ENCODE results near the gene CDPF1. TPM values are rescaled to one million over a fixed set of nuclear protein-coding genes. Genes with fewer than 3 reads are reported as not detected.

Gene CDPF1
- total RNA-seq, 2 experiments from 2014 or later = 1.6 to 2.6 TPM

GRCh38 chr22:46214149-46214548 is 35.9 kb downstream of the CDPF1 start:
- ChIA-PET POLR2A (no interaction called here), CTCF (no interaction called here)
- no peaks in the 10 kb centered on the region for H3K4me1 ChIP-seq (ENCODE audit: insufficient read depth, low read length)
- H3K4me1 Mint-ChIP-seq (ENCODE audit: low read depth) = no peaks in the 10 kb centered on the region
- DNase-seq (no peak), ATAC-seq (ENCODE audit: poor library complexity) (no peak)
- H3K4me3 Mint-ChIP-seq = no peak overlapping the region
- H3K36me3 ChIP-seq (ENCODE audit: insufficient read depth, low read length) = peaks cover 25% of the 10 kb centered on the region
- intact Hi-C loops (cut with DNase I, micrococcal nuclease) = no loop called here
- no peak overlapping the region for H3K27ac Mint-ChIP-seq
- no peak for TF ChIP-seq CTCF (IDR thresholded peaks at IDR 0.05)
- peaks cover 3 to 6% of the 10 kb centered on the region in 2 experiments for H3K9me3 ChIP-seq (ENCODE audit: control insufficient read depth in 1 of 2, insufficient read depth in 1 of 2, low read length in 2 of 2)
- no peaks in the 10 kb centered on the region for H3K27me3 ChIP-seq (ENCODE audit: control insufficient read depth in 1 of 2, insufficient read depth in 2 of 2, low read length in 2 of 2)
- H3K36me3 Mint-ChIP-seq (ENCODE audit: low read depth) = peaks cover 87% of the 10 kb centered on the region
- H3K27ac ChIP-seq (ENCODE audit: low read depth in 1 of 2, low read length in 2 of 2) = no peak overlapping the region
- no peak overlapping the region for H3K4me3 ChIP-seq (ENCODE audit: low read length)
- peaks cover 3% of the 10 kb centered on the region for H3K9me3 Mint-ChIP-seq
- no peaks in the 10 kb centered on the region for H3K27me3 Mint-ChIP-seq

- ChIA-PET POLR2A (no interaction called here), CTCF (no interaction called here)
- TF ChIP-seq CTCF (IDR thresholded peaks at IDR 0.05) = no peak
- intact Hi-C loops (cut with DNase I, micrococcal nuclease) = no loop called here
- Histone ChIP-seq H3K4me1 (ENCODE audit: insufficient read depth, low read length) (no peaks in the 10 kb centered on the region), H3K9me3 (ENCODE audit: control insufficient read depth in 1 of 2, insufficient read depth in 1 of 2, low read length in 2 of 2) (peaks cover 8 to 11% of the 10 kb centered on the region in 2 experiments), H3K27ac (ENCODE audit: low read depth in 1 of 2, low read length in 2 of 2) (no peak overlapping the region), H3K36me3 (ENCODE audit: insufficient read depth, low read length) (peaks cover 22% of the 10 kb centered on the region), H3K4me3 (ENCODE audit: low read length) (no peak overlapping the region), H3K27me3 (ENCODE audit: control insufficient read depth in 1 of 2, insufficient read depth in 2 of 2, low read length in 2 of 2) (no peaks in the 10 kb centered on the region)
- H3K27ac Mint-ChIP-seq = no peak overlapping the region
- no peaks in the 10 kb centered on the region for H3K27me3 Mint-ChIP-seq
- no peak for DNase-seq
- H3K9me3 Mint-ChIP-seq = peaks cover 9% of the 10 kb centered on the region
- peaks cover 91% of the 10 kb centered on the region for H3K36me3 Mint-ChIP-seq (ENCODE audit: low read depth)
- H3K4me1 Mint-ChIP-seq (ENCODE audit: low read depth) = no peaks in the 10 kb centered on the region
- H3K4me3 Mint-ChIP-seq = no peak overlapping the region
- no peak for ATAC-seq (ENCODE audit: poor library complexity)
These were observed 37.0 kb downstream of the CDPF1 start for GRCh38 chr22:46213052-46213451.

- no peak for DNase-seq
- Histone ChIP-seq H3K27me3 (ENCODE audit: control insufficient read depth in 1 of 2, insufficient read depth in 2 of 2, low read length in 2 of 2) (no peaks in the 10 kb centered on the region), H3K9me3 (ENCODE audit: control insufficient read depth in 1 of 2, insufficient read depth in 1 of 2, low read length in 2 of 2) (peaks cover 8 to 12% of the 10 kb centered on the region in 2 experiments), H3K27ac (ENCODE audit: low read depth in 1 of 2, low read length in 2 of 2) (no peak overlapping the region), H3K4me1 (ENCODE audit: insufficient read depth, low read length) (no peaks in the 10 kb centered on the region), H3K4me3 (ENCODE audit: low read length) (no peak overlapping the region), H3K36me3 (ENCODE audit: insufficient read depth, low read length) (peaks cover 20% of the 10 kb centered on the region)
- H3K4me3 Mint-ChIP-seq = no peak overlapping the region
- H3K27ac Mint-ChIP-seq = no peak overlapping the region
- H3K27me3 Mint-ChIP-seq = no peaks in the 10 kb centered on the region
- no peak for TF ChIP-seq CTCF (IDR thresholded peaks at IDR 0.05)
- H3K36me3 Mint-ChIP-seq (ENCODE audit: low read depth) = peaks cover 86% of the 10 kb centered on the region
- ChIA-PET CTCF (no interaction called here), POLR2A (no interaction called here)
- ATAC-seq (ENCODE audit: poor library complexity) = no peak
- intact Hi-C loops (cut with DNase I, micrococcal nuclease) = no loop called here
- peaks cover 9% of the 10 kb centered on the region for H3K9me3 Mint-ChIP-seq
- no peaks in the 10 kb centered on the region for H3K4me1 Mint-ChIP-seq (ENCODE audit: low read depth)
These were observed 37.9 kb downstream of the CDPF1 start for GRCh38 chr22:46212195-46212594.
